ENCODE results near the gene LINC01488. TPM values are rescaled to one million over a fixed set of nuclear protein-coding genes. Genes with fewer than 3 reads are reported as not detected.

Gene LINC01488
- total RNA-seq, 1 donor from 2014 or later = 1.3 TPM

DNA sequence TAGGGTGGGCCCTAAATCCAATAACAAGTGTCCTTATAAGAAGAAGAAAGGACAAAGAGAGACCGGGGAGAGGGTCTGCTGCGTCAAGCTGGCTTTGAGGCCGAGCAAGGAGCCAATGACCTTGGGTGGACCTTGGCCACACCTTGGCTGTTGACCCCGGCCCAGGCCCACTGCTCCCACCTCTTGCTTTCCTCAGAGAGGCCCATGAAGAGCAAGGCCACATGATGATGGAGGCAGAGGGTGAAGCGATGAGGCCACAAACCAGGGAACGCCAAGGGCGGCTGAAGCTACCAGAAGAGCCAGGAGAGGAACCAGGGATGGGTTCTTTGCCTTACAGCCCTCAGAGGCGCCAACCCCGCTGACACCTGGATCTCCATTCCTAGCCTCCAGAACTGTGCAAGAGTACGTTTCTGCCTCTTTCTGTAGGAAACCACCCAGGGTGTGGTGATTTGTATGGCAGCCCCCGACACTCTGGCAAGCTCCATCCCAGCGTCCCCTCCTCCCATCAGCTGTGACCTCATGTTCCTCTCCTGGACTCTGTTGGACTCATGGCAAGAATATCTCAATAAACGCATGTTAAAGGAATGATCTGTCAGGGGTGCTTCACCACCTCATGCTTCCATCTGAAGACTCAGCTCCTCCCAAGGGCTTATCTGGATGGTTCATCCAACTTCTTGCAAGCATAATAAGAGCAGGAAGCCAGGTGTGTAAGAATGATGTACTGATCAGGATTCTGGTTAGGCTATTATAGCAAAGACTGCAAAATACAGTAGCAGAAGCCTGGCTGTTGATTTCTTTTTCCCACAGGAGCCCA, 41.6 kb upstream of the LINC01488 start:
- Mint-ChIP-seq H3K36me3 (ENCODE audit: insufficient read depth) (no peaks in the 10 kb centered on the region), H3K9me3 (ENCODE audit: low read depth) (no peaks in the 10 kb centered on the region), H3K27me3 (no peaks in the 10 kb centered on the region), H3K27ac (no peak overlapping the region), H3K4me3 (ENCODE audit: low read depth) (no peak overlapping the region), H3K4me1 (ENCODE audit: low read depth) (peaks cover 49% of the 10 kb centered on the region)
- no peak for DNase-seq (ENCODE audit: low spot score, unreplicated experiment)
- TF ChIP-seq CTCF (IDR thresholded peaks at IDR 0.05; ENCODE audit: unreplicated experiment) = no peak

DNA sequence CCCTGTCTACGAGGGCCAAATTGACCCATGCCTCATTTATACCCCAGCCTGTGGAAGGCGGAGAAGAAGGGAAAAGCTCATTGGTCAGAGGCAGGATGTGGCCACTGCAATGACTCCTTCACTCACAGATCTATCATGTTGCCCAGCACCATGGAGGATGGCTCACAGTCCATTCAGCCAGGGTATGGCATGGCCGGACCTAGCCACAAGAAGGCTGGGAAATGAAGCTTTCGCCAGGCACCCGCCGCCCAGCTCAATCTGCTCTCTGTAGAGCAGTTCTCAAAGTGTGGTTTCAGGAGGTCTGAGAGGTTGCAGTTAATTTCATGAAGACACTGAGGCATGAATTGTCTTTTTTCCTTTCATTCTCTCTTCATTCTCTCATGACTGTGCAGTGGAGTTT, 40.6 kb upstream of the LINC01488 start:
- H3K27me3 Mint-ChIP-seq = no peaks in the 10 kb centered on the region
- no peak for DNase-seq (ENCODE audit: low spot score, unreplicated experiment)
- H3K36me3 Mint-ChIP-seq (ENCODE audit: insufficient read depth) = no peaks in the 10 kb centered on the region
- no peak for TF ChIP-seq CTCF (IDR thresholded peaks at IDR 0.05; ENCODE audit: unreplicated experiment)
- no peak overlapping the region for H3K27ac Mint-ChIP-seq
- no peak overlapping the region for H3K4me3 Mint-ChIP-seq (ENCODE audit: low read depth)
- H3K4me1 Mint-ChIP-seq (ENCODE audit: low read depth) = peaks cover 47% of the 10 kb centered on the region
- H3K9me3 Mint-ChIP-seq (ENCODE audit: low read depth) = no peaks in the 10 kb centered on the region

DNA sequence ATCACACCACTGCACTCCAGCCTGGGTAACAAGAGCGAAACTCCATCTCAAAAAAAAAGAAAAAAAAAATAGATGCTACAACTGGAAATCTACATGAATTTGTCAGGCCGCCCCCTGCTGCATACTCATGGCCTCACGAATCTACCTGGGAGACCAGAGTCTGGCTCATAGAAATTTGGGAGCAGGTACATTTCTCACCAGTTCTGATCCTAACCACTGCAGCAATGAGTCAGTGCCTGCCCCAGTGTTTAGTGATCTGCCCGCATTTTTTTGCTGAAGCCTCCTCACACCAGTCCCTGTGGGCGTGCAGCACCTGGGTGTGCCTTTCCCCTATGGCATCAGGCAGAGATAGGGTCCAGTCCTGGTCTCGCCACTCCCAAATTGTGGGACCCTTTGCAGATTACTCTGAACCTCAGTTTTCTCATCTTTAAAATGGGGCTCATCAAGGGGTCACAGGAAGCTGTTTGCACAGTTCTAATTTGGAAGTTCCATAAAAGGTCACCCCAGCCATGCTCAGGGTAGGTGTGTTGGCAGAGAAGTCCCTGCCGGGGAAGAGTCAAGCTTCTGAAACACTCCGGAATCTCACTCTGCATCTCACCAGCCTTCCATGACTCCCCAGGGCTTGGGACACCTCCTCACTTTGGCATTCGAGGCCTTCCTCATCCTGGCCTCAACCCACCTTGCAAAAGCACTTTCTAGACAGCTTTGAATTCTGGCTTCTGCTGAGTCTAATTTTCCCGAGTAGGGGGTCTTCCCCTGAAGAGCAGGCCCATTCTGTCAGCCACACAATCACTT, 39.3 kb upstream of the LINC01488 start:
- peak overlapping the region; percentile 90 for H3K27ac Mint-ChIP-seq
- H3K4me1 Mint-ChIP-seq (ENCODE audit: low read depth) = peaks cover 39% of the 10 kb centered on the region
- no peak for DNase-seq (ENCODE audit: low spot score, unreplicated experiment)
- no peaks in the 10 kb centered on the region for H3K27me3 Mint-ChIP-seq
- H3K36me3 Mint-ChIP-seq (ENCODE audit: insufficient read depth) = no peaks in the 10 kb centered on the region
- no peak overlapping the region for H3K4me3 Mint-ChIP-seq (ENCODE audit: low read depth)
- no peak for TF ChIP-seq CTCF (IDR thresholded peaks at IDR 0.05; ENCODE audit: unreplicated experiment)
- H3K9me3 Mint-ChIP-seq (ENCODE audit: low read depth) = no peaks in the 10 kb centered on the region

DNA sequence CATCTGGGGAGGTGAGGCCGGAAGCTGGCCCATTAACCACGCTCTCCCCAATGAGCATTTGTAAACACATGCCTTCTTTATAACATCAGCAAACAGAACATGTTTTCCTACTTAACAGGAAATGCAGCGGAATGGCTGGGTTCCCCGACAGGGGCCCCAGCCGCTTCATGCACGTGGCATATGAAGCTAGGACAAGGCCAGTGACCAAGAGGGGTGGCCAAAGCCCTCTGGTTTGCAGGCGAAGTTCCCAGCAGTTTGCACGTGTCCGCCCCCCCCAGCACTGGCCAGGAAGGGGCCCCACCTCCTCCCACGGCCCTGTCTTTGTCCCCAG, 38.7 kb upstream of the LINC01488 start:
- TF ChIP-seq CTCF (IDR thresholded peaks at IDR 0.05; ENCODE audit: unreplicated experiment) = no peak
- Mint-ChIP-seq H3K4me1 (ENCODE audit: low read depth) (peaks cover 33% of the 10 kb centered on the region), H3K36me3 (ENCODE audit: insufficient read depth) (no peaks in the 10 kb centered on the region), H3K4me3 (ENCODE audit: low read depth) (no peak overlapping the region), H3K9me3 (ENCODE audit: low read depth) (no peaks in the 10 kb centered on the region), H3K27ac (peak overlapping the region; percentile 90), H3K27me3 (no peaks in the 10 kb centered on the region)
- no peak for DNase-seq (ENCODE audit: low spot score, unreplicated experiment)

DNA sequence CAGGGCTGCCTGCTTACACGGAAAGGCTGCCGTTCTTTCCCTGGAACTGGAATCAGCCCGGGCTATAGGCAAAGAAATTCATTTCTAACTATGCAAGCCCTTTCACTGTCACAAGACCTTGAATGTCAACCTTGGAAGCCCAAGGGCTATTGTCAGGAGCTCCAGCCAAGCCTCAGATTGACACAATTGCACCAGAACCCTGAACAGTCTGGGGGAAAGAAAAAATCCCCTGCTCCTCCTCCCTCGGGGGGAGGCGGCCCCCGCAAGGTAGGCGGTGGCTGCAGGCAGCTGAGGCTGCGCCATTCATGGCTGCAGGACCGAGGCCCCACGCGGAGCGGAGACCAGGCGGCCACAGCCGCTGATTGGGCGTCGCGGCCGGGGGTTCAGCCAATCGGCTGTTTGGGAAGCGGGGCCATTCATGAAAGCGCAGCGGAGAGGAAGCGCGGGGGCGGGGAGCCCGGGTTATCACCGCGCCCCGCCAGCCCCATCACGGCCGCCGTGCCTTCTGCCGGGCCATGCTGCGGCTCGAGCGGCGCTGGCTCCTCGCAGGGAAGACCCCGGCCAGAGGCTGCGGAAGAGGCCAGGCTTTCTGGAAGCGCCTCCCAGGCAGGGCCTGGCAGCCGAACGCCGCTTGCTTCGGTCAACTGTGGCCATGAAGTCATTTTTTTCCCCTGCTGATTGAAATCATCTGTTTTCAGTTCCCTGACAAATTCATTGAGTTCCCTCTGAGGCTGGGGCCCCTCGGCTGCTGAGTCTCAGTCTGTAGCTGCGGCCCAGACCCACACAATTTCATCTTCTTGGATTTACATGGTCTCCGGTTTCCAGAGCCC, 38.1 kb upstream of the LINC01488 start:
- no peak for TF ChIP-seq CTCF (IDR thresholded peaks at IDR 0.05; ENCODE audit: unreplicated experiment)
- H3K4me3 Mint-ChIP-seq (ENCODE audit: low read depth) = peak overlapping the region; percentile 32
- H3K9me3 Mint-ChIP-seq (ENCODE audit: low read depth) = no peaks in the 10 kb centered on the region
- no peaks in the 10 kb centered on the region for H3K36me3 Mint-ChIP-seq (ENCODE audit: insufficient read depth)
- no peaks in the 10 kb centered on the region for H3K27me3 Mint-ChIP-seq
- H3K4me1 Mint-ChIP-seq (ENCODE audit: low read depth) = peaks cover 27% of the 10 kb centered on the region
- H3K27ac Mint-ChIP-seq = peak overlapping the region; percentile 90
- DNase-seq (ENCODE audit: low spot score, unreplicated experiment) = peak; percentile 71

Data from progenitor cell of endocrine pancreas (in vitro differentiated cells).